A549 (cell line): ENCODE results near the gene TNK1. TPM values are rescaled to one million over a fixed set of nuclear protein-coding genes. Genes with fewer than 3 reads are reported as not detected.

Source experiments
- ATAC-seq, 2 experiments: fragments of 200-7000 bp in 1 of 2; fragments of >200 bp in 1 of 2; cut with Nextera tagmentation in 1 of 2; cut with Tn5 transposase in 1 of 2; 3 replicates each; pipeline versions ENCODE4 v1.8.0 to v1.9.1; 2018 to 2020; ENCODE audit warnings: mild to moderate bottlenecking in 1 of 2, moderate library complexity in 1 of 2
- CTCF ChIA-PET: fragments of 300-600 bp; sonication (Branson Sonifier 250); formaldehyde crosslinking; extraction: SDS; loops from one replicate; lab custom pipeline; 2021; ENCODE audit warnings: antibody characterized with exemption, inconsistent platforms; lab: Yijun Ruan, JAX
- POLR2A ChIA-PET: fragments of 350-600 bp; formaldehyde crosslinking; extraction: SDS; loops from one replicate; lab custom pipeline; 2021; ENCODE audit warnings: antibody characterized with exemption, inconsistent platforms; lab: Yijun Ruan, JAX
- DNase-seq, 2 experiments: peaks; one replicate each; pipeline versions ENCODE4 v3.0.0 to v3.0.0-alpha.2; 2011 to 2016; ENCODE audit warnings: low read depth in 1 of 2, low spot score in 1 of 2
- FAIRE-seq: peaks from 2 replicates; lab custom pipeline; 2011; peaks lifted over from hg19 to GRCh38; lab: Jason Lieb, UNC
- H3K27ac ChIP-seq, 2 experiments: fragments of >200 bp; sonication (Bioruptor Twin); formaldehyde crosslinking; 3 replicates each; pipeline ENCODE4 v1.5.1; 2016 to 2017
- H3K4me1 ChIP-seq: fragments of >200 bp; sonication (Bioruptor Twin); formaldehyde crosslinking; 3 replicates; pipeline ENCODE4 v1.6.1; 2016
- H3K4me2 ChIP-seq: fragments of >200 bp; sonication (Bioruptor Twin); formaldehyde crosslinking; 3 replicates; pipeline ENCODE4 v1.6.1; 2016
- H3K4me3 ChIP-seq: fragments of >200 bp; sonication (Bioruptor Twin); formaldehyde crosslinking; 3 replicates; pipeline ENCODE4 v1.5.1; 2016
- H3K9me3 ChIP-seq: fragments of >200 bp; sonication (Bioruptor Twin); formaldehyde crosslinking; 3 replicates; pipeline ENCODE4 v1.6.1; 2016
- CBX8 ChIP-seq: fragments of 200-600 bp; sonication (generic); IDR thresholded peaks from 2 replicates; pipeline ENCODE4 v1.6.1; 2016
- CEBPB ChIP-seq, 2 experiments: fragments of >200 bp in 1 of 2; sonication (Bioruptor Twin) in 1 of 2; formaldehyde crosslinking in 1 of 2; IDR thresholded peaks; 2 replicates each; pipeline ENCODE4 v1.6.1; 2012 to 2016
- CHD2 ChIP-seq: fragments of 150-350 bp; IDR thresholded peaks from 2 replicates; pipeline ENCODE4 v1.6.1; 2014; ENCODE audit warnings: low read length; ENCODE audit not compliant: partially characterized antibody
- EHMT2 ChIP-seq: fragments of 200-600 bp; sonication (generic); IDR thresholded peaks from 2 replicates; pipeline ENCODE4 v1.6.1; 2016; ENCODE audit warnings: antibody characterized with exemption, low read depth, mild to moderate bottlenecking, moderate library complexity
- EP300 ChIP-seq, 2 experiments: fragments of >200 bp; sonication (Bioruptor Twin); formaldehyde crosslinking; IDR thresholded peaks; 2 replicates in 1 of 2; 3 replicates in 1 of 2; pipeline ENCODE4 v1.6.1; 2016 to 2017
- FOSB ChIP-seq: fragments of 250-450 bp; sonication (Bioruptor Pico); IDR thresholded peaks from 2 replicates; pipeline ENCODE4 v1.5.0; 2020; ENCODE audit warnings: mild to moderate bottlenecking, moderate library complexity
- HDAC2 ChIP-seq: fragments of 200-600 bp; sonication (generic); IDR thresholded peaks from 2 replicates; pipeline ENCODE4 v1.6.1; 2016
- HEYL ChIP-seq: fragments of 250-450 bp; sonication (Bioruptor Pico); IDR thresholded peaks from 2 replicates; pipeline ENCODE4 v1.8.0; 2021; ENCODE audit warnings: mild to moderate bottlenecking, moderate library complexity
- HOXB13 ChIP-seq: fragments of 250-450 bp; sonication (Bioruptor Pico); IDR thresholded peaks from 2 replicates; pipeline ENCODE4 v1.5.0; 2020; ENCODE audit warnings: low read depth, mild to moderate bottlenecking, moderate library complexity
- JUN ChIP-seq, 2 experiments: fragments of >200 bp; sonication (Bioruptor Twin); formaldehyde crosslinking; IDR thresholded peaks; 2 replicates in 1 of 2; 3 replicates in 1 of 2; pipeline ENCODE4 v1.6.1; 2016 to 2017
- JUNB ChIP-seq: fragments of >200 bp; sonication (Bioruptor Twin); formaldehyde crosslinking; IDR thresholded peaks from 2 replicates; pipeline ENCODE4 v1.6.1; 2016
- MAZ ChIP-seq: fragments of 150-350 bp; IDR thresholded peaks from 2 replicates; pipeline ENCODE4 v1.6.1; 2014; ENCODE audit warnings: antibody characterized with exemption, low read depth, low read length, borderline replicate concordance
- NFE2L2 ChIP-seq: fragments of 150-350 bp; conservative IDR thresholded peaks from 2 replicates; pipeline ENCODE4 v1.6.1; 2014; ENCODE audit warnings: low read length
- POLR2AphosphoS2 ChIP-seq: conservative IDR thresholded peaks from 2 replicates; pipeline ENCODE4 v1.6.1; 2012; ENCODE audit warnings: low read length, improper control_type of control experiment, inconsistent platforms
- RFX5 ChIP-seq: fragments of 450-650 bp; IDR thresholded peaks from 2 replicates; pipeline ENCODE4 v1.7.1; 2014; ENCODE audit warnings: antibody characterized with exemption, mild to moderate bottlenecking, moderate library complexity
- SMC3 ChIP-seq: fragments of >200 bp; sonication (Bioruptor Twin); formaldehyde crosslinking; IDR thresholded peaks from 3 replicates; pipeline ENCODE4 v1.6.1; 2018; ENCODE audit warnings: inconsistent platforms
- ZFP36 ChIP-seq: fragments of 450-650 bp; IDR thresholded peaks from 2 replicates; pipeline ENCODE4 v1.6.1; 2014; ENCODE audit warnings: borderline replicate concordance; ENCODE audit not compliant: partially characterized antibody
- WGBS: methylation state at CpG from one replicate; pipeline ENCODE4 v1.1.6; 2017; ENCODE audit errors: missing lambda C conversion rate; 5-methylcytosine and 5-hydroxymethylcytosine counted together
- polyA plus RNA-seq, 4 experiments: library from polyadenylated mRNA; depleted of rRNA in 3 of 4; stranded (reverse); fragments of >200 nt; fragmentation: RNase III in 1 of 4; extraction: RNeasy Plus Mini Kit Qiagen cat#74134 plus additional on column Dnase treatment in 1 of 4; gene quantifications; 2 replicates in 3 of 4; 3 replicates in 1 of 4; pipeline ENCODE4 v1.2.3, GENCODE V29; 2011 to 2017
- TF ChIP-seq, protein P1 (sequence below): fragments of >200 bp; sonication (Bioruptor Twin); formaldehyde crosslinking; IDR thresholded peaks from 3 replicates; pipeline ENCODE4 v1.5.1; 2016
- TF ChIP-seq, protein P2 (sequence below): IDR thresholded peaks from 2 replicates; pipeline ENCODE4 v1.6.1; 2012; ENCODE audit warnings: low read depth, borderline replicate concordance
- TF ChIP-seq, protein P3 (sequence below): IDR thresholded peaks from 2 replicates; pipeline ENCODE4 v1.6.1; 2012
- TF ChIP-seq, protein P4 (sequence below): fragments of 250-450 bp; sonication (Bioruptor Pico); IDR thresholded peaks from 2 replicates; pipeline ENCODE4 v1.5.0; 2021; ENCODE audit warnings: mild to moderate bottlenecking, moderate library complexity, borderline replicate concordance
- TF ChIP-seq, protein P5 (sequence below): fragments of 150-350 bp; IDR thresholded peaks from 2 replicates; pipeline ENCODE4 v1.6.1; 2014; ENCODE audit warnings: low read depth, mild to moderate bottlenecking, low read length

The TNK1 gene
- polyA plus RNA-seq, 2 of the 4 experiments (the other 2 are of a cell fraction) = 1.2 to 2.2 TPM

DNA sequence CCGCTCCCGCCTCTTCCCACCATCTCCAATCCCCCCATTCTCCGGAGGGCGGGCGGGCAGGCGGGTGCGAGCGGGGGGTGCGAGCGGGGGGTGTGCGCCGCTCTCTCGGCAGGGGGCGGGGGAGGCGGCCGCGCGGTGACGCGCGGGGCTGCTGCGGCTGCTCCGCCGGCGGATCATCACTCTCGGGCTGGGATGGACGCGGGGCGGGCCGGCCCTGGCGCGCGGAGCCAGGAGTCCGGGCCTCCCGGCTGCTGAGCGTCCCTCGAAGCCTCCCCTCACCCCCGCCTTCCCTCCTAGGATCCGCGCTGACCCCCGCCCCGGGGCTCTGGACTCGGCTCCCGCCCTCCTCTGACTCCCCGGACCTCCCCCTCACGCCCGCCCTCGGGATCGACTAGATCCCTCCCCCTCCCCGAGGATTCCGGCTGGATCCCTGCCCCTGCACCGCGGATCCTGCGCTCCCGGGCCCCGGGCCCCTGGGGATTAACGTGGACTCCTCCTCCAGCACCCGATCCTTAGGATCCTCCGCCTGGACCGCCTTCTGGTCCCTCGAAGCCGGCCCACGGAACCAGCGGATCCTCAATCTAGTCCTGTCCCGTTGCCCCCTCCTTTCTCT lies 24.0 kb downstream of the TNK1 start (continued):
- TF ChIP-seq NFE2L2 = no peak
- no peak for TF ChIP-seq HOXB13 (CRISPR knock-in tag)
- no peak for TF ChIP-seq RFX5
- TF ChIP-seq POLR2AphosphoS2 = no peak
- TF ChIP-seq, protein P1, sequence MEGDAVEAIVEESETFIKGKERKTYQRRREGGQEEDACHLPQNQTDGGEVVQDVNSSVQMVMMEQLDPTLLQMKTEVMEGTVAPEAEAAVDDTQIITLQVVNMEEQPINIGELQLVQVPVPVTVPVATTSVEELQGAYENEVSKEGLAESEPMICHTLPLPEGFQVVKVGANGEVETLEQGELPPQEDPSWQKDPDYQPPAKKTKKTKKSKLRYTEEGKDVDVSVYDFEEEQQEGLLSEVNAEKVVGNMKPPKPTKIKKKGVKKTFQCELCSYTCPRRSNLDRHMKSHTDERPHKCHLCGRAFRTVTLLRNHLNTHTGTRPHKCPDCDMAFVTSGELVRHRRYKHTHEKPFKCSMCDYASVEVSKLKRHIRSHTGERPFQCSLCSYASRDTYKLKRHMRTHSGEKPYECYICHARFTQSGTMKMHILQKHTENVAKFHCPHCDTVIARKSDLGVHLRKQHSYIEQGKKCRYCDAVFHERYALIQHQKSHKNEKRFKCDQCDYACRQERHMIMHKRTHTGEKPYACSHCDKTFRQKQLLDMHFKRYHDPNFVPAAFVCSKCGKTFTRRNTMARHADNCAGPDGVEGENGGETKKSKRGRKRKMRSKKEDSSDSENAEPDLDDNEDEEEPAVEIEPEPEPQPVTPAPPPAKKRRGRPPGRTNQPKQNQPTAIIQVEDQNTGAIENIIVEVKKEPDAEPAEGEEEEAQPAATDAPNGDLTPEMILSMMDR = no peak
- TF ChIP-seq CHD2 = no peak
- TF ChIP-seq, protein P2, sequence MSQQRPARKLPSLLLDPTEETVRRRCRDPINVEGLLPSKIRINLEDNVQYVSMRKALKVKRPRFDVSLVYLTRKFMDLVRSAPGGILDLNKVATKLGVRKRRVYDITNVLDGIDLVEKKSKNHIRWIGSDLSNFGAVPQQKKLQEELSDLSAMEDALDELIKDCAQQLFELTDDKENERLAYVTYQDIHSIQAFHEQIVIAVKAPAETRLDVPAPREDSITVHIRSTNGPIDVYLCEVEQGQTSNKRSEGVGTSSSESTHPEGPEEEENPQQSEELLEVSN = peak; percentile 17; the same call in 1 of the 2 replicates
- no peak for TF ChIP-seq HEYL (CRISPR knock-in tag)
- TF ChIP-seq ZFP36 = no peak
- TF ChIP-seq EHMT2 = no peak
- no peak for TF ChIP-seq JUNB

DNA sequence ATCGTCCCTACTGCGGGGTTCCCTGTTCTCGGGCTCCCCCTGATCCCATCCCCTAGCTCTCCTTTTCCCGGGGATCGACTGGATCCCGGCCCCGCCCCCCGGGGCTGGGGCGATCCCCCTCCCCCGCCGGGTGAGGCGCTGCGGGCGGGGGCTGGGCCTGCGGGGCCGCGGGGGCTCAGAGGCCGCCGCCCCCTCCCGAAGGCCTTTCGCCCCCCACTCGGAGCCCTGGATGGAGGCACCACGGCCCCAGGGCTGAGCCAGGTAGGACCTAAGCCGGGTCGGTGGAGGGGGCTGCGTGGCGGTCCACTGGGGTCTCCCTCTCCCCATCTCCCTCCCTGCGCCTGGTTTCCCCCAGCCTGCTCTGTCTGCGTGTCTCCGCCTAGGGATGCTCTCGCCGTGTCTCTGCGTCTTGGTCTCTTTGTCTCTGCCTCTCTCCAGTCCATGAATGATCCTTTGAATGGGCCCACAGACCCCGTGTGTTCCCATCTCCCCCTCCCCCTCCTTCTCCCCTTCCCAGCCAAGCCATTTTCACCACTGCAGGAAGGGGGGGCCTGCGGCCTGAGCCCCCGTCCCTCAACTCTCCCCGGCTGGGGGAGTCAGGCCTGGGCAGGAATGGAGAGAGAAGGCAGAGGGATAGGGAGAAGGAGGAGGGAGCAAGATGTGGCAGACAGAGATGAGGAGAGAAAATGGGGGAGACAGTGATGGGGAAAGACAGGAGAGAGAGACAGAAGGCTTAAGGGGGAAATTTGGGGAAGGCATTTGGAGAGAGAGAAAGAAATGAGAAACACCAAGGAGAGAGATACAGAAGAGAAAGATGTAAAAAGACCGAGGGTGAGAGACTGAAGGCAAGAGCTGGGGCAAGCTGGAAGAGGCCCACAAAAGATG lies 24.7 kb downstream of the TNK1 start:
- TF ChIP-seq CEBPB (IDR thresholded peaks at IDR 0.05) (no peak), SMC3 (no peak), MAZ (no peak), HDAC2 (no peak), CBX8 (no peak), JUN (IDR thresholded peaks at IDR 0.05) (no peak), FOSB (no peak), CHD2 (no peak), HEYL (CRISPR knock-in tag) (no peak), EP300 (IDR thresholded peaks at IDR 0.05) (no peak), NFE2L2 (no peak)
- TF ChIP-seq, protein P3, sequence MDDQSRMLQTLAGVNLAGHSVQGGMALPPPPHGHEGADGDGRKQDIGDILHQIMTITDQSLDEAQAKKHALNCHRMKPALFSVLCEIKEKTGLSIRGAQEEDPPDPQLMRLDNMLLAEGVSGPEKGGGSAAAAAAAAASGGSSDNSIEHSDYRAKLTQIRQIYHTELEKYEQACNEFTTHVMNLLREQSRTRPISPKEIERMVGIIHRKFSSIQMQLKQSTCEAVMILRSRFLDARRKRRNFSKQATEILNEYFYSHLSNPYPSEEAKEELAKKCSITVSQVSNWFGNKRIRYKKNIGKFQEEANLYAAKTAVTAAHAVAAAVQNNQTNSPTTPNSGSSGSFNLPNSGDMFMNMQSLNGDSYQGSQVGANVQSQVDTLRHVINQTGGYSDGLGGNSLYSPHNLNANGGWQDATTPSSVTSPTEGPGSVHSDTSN = no peak
- TF ChIP-seq, protein P4, sequence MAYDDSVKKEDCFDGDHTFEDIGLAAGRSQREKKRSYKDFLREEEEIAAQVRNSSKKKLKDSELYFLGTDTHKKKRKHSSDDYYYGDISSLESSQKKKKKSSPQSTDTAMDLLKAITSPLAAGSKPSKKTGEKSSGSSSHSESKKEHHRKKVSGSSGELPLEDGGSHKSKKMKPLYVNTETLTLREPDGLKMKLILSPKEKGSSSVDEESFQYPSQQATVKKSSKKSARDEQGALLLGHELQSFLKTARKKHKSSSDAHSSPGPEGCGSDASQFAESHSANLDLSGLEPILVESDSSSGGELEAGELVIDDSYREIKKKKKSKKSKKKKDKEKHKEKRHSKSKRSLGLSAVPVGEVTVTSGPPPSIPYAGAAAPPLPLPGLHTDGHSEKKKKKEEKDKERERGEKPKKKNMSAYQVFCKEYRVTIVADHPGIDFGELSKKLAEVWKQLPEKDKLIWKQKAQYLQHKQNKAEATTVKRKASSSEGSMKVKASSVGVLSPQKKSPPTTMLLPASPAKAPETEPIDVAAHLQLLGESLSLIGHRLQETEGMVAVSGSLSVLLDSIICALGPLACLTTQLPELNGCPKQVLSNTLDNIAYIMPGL (CRISPR knock-in tag) = no peak
- TF ChIP-seq, protein P5, sequence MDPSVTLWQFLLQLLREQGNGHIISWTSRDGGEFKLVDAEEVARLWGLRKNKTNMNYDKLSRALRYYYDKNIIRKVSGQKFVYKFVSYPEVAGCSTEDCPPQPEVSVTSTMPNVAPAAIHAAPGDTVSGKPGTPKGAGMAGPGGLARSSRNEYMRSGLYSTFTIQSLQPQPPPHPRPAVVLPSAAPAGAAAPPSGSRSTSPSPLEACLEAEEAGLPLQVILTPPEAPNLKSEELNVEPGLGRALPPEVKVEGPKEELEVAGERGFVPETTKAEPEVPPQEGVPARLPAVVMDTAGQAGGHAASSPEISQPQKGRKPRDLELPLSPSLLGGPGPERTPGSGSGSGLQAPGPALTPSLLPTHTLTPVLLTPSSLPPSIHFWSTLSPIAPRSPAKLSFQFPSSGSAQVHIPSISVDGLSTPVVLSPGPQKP = no peak
- H3K27ac ChIP-seq = peak overlapping the region; percentile 81 to 92
- H3K9me3 ChIP-seq = no peaks in the 10 kb centered on the region
- POLR2A ChIA-PET = interaction anchor here (1.2 kb wide), 2 partner anchors 11 to 31 kb away, joined by 3 to 4 read pairs; partner anchors contain the start of gene PLSCR3
- H3K4me3 ChIP-seq = peak overlapping the region; percentile 88
- peak overlapping the region; percentile 99 for H3K4me2 ChIP-seq
- peaks cover 22% of the 10 kb centered on the region for H3K4me1 ChIP-seq
- CTCF ChIA-PET = interaction anchor here (0.5 to 3.2 kb wide), 7 partner anchors 18 to 156 kb away, joined by 3 to 15 read pairs (median 5); partner anchors contain the start of gene SENP3
- ATAC-seq = no peak
- 52% methylated on average over 18 of the region's 38 CpGs for WGBS
- no peak for FAIRE-seq
- DNase-seq = no peak
